IPS DF 4.7 (cell line): Measurements from ENCODE around the gene TRIM41.
"Not testable (repeated sequence)": the region's sequence is repeated elsewhere in the genome, so short reads cannot be mapped to it uniquely, and the experiment has no call there.

Experiments used
- DNase-seq: peaks from one replicate; pipeline ENCODE4 v3.0.0-alpha.2; 2013; ENCODE audit warnings: low spot score; ENCODE audit errors: extremely low read depth

Gene TRIM41

GRCh38 chr5:181283841-181284755 is 61.0 kb downstream of the TRIM41 start:
- not testable (repeated sequence) for DNase-seq
